HG02943 (cell line): ENCODE results near the gene ARHGEF12.

Source experiments
- ATAC-seq: cut with Tn5 transposase; IDR thresholded peaks from one replicate; pipeline ENCODE4 v1.9.1; 2021; ENCODE audit warnings: mild to moderate bottlenecking, low read depth, moderate library complexity; ENCODE audit not compliant: unreplicated experiment

The ARHGEF12 gene

GRCh38 chr11:120528749-120529148, 192.5 kb downstream of the ARHGEF12 start:
- no peak for ATAC-seq

DNA sequence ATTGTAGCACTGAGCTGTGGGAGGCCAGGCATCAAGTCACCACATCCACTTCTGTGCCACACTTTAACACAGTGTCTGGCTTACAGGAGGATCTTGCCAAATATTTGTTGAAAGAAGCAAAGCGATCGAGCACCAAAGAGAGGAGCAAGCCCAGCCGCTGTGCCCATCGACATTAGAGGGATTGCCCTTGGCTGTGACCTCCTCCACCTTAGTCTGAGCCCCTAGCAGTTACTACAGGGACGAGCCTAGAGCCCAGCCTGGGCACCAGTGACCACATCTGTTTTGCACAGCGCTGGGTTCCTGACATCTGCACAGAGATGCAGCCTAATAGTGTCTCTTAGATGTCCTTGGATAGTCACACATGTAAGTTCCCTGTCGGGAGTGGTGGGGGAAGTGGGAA, 193.0 kb downstream of the ARHGEF12 start:
- ATAC-seq = no peak

DNA sequence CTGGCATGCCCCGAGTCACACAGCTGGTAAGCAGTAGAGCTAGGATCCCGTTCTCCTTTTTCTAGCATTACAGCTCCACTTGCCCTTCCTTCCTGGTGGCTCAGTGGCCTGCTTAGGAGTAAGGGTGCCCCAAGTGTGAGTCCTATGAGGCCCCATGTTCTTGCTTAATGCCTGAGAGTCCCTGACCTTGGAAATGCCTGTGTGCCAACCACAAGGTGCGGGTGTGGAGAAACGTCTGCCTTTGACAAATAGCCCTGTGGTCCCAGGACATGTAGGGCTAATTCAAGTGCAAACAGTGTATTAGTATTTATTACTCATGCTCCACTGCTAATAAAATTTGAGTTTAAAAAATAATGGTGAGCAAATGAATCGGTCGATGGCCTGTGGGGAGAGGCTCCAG, 193.7 kb downstream of the ARHGEF12 start:
- no peak for ATAC-seq

DNA sequence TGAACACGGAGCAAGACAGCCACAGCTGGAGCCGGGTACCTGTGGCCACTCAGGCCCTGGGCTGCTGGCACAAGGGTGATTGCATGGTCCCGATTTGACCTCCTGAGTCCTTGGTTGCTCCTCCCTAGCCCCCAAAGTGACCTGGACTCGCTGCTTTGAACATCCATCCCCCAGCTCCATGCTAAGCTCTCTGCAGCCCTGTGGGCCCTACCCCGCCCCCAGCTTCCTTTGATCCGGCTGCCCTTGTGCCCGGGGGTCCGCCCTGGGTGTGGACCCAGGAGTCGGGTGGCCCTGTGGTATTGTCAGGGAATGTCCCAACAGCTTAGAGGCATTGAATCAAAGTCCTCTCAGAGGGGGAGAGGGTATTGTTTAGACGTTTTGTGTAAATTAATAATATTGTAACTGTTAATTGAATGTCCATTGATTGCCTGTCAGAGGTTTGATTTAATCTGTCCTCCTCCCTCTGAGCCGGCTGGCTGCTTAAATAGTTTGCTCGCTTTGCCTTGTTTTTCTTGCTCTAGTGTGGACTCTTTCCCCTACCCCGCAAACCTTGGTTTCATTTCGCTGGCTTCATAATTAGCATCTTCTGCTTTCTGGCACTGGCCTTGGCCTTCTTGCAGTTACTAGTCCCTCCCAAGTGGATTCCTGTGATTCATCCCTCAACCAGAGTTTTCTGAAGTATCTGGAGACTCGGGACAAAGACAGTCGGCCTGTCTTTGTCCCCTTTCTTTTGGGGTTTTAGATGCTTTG, 196.0 kb downstream of the ARHGEF12 start:
- no peak for ATAC-seq

DNA sequence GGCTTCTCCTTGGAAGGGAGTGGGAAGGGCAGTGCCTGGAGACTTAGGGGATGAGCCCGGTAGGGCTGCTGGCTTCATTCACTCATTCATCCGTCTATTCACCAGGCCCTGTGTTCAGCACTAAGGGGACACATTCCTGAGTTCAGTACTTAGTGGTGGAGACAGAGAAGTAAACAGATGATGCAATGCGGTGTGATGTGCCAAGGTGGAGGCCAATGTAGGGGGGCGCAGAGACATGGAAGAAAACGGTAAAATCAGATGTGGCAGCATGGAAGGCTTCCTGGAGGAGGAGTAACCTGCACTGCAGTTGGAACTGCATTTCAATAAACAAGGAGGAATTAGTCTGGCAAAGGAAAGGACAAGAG, 196.6 kb downstream of the ARHGEF12 start:
- no peak for ATAC-seq

DNA sequence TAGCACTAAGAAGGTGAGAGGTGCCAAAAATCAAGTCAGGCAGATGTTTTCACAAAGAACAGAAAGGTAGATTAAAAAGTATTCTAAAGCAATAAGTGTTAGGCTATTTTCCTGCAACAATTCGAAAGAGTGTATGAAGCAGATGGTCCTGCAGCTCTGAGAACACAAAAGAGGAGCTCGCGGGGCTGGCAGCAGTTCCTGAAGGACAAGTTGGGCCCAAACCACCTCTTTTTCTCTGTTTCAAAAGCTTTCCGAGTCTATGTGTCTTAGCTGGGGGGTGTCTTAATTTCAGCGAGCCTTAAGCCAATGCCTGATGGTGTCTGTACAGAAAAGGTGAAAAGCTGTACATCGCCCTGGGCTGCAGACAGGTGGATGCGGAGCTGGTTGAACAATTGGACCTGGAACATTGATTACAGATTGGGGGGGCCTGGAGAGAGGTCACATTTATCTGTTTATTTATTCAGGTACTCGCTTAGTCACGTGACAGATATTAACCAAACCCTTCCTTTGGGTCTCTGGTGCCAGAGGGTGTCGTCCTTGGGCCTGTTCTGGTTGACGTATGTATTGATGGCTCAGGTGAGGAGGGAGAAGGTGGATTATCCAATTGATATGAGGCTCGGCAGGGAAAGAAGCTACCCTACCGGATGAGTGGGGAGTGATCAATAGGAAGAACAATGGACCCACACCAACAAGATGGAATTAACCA, 200.0 kb downstream of the ARHGEF12 start:
- ATAC-seq = no peak

- ATAC-seq = no peak
These were observed 200.6 kb downstream of the ARHGEF12 start for GRCh38 chr11:120536797-120537169.

- no peak for ATAC-seq
These were observed 201.8 kb downstream of the ARHGEF12 start for GRCh38 chr11:120537996-120538395.

GRCh38 chr11:120538707-120539106, 202.5 kb downstream of the ARHGEF12 start:
- no peak for ATAC-seq
